Inflammatory macrophage treated with lipopolysaccharide for 1 hour (primary cell): ENCODE measurements around the gene SLC9A1.
"Not testable (repeated sequence)": the region's sequence is repeated elsewhere in the genome, so short reads cannot be mapped to it uniquely, and the experiment has no call there.

Experiments
- DNase-seq, 2 donors: peaks; one replicate each; pipeline ENCODE4 v3.0.0-alpha.2; 2020 to 2022

Gene SLC9A1

GRCh38 chr1:27130798-27131197 is 24.1 kb downstream of the SLC9A1 start:
- no peak for DNase-seq

- DNase-seq: no peak
Observed at GRCh38 chr1:27129225-27129624, 25.7 kb downstream of the SLC9A1 start.

GRCh38 chr1:27127419-27127818 is 27.5 kb downstream of the SLC9A1 start:
- no peak for DNase-seq

GRCh38 chr1:27126391-27126790 is 28.5 kb downstream of the SLC9A1 start:
- DNase-seq: no peak

- not testable (repeated sequence) for DNase-seq
Observed at GRCh38 chr1:27125125-27125524, 29.8 kb downstream of the SLC9A1 start.

- DNase-seq: no peak
Observed at GRCh38 chr1:27124405-27124804, 30.5 kb downstream of the SLC9A1 start.

GRCh38 chr1:27122652-27123051 is 32.3 kb downstream of the SLC9A1 start:
- DNase-seq: peak; percentile 35 to 43

GRCh38 chr1:27120854-27121253 is 34.1 kb downstream of the SLC9A1 start:
- DNase-seq: no peak

GRCh38 chr1:27118440-27118689 is 36.6 kb downstream of the SLC9A1 start:
- DNase-seq: no peak

- no peak for DNase-seq
Observed at GRCh38 chr1:27117733-27118439, 37.0 kb downstream of the SLC9A1 start.

GRCh38 chr1:27116697-27117096 is 38.2 kb downstream of the SLC9A1 start:
- peak; percentile 93 to 96 for DNase-seq

GRCh38 chr1:27116232-27116631 is 38.7 kb downstream of the SLC9A1 start:
- no peak for DNase-seq

- no peak for DNase-seq
Observed at GRCh38 chr1:27114546-27114945, 40.4 kb downstream of the SLC9A1 start.

GRCh38 chr1:27113861-27114260 is 41.1 kb downstream of the SLC9A1 start:
- no peak for DNase-seq

GRCh38 chr1:27111626-27112573 is 43.0 kb downstream of the SLC9A1 start:
- DNase-seq: peak; percentile 96 to 100

- DNase-seq: peak in 1 of 2 donors; percentile 59
Observed at GRCh38 chr1:27109103-27109822, 45.7 kb downstream of the SLC9A1 start.

GRCh38 chr1:27108588-27108987 is 46.3 kb downstream of the SLC9A1 start:
- no peak for DNase-seq

GRCh38 chr1:27106561-27107323 is 48.2 kb downstream of the SLC9A1 start:
- peak; percentile 20 to 49 for DNase-seq

GRCh38 chr1:27105018-27105417 is 49.9 kb downstream of the SLC9A1 start:
- no peak for DNase-seq

GRCh38 chr1:27103498-27103897 is 51.4 kb downstream of the SLC9A1 start:
- DNase-seq: no peak

- DNase-seq: peak in 1 of 2 donors; percentile 87
Observed at GRCh38 chr1:27102707-27103468, 52.0 kb downstream of the SLC9A1 start.

GRCh38 chr1:27102134-27102706 is 52.7 kb downstream of the SLC9A1 start:
- no peak for DNase-seq
